BLaER1 treated with 17β-estradiol and CSF1 and Interleukin-3, amounts not matched to agents 10 nM and 100 nM (cell line): ENCODE measurements around the gene JAG1.

ENCODE experiments used
- H3K27ac ChIP-seq, 11 experiments: shearing (Covaris generic); formaldehyde crosslinking; 2 replicates each; pipeline ENCODE4 v1.8.1; 2022
- H3K27me3 ChIP-seq, 11 experiments: shearing (Covaris generic); formaldehyde crosslinking; 2 replicates each; pipeline ENCODE4 v1.8.1; 2022
- H3K36me3 ChIP-seq, 11 experiments: shearing (Covaris generic); formaldehyde crosslinking; 2 replicates each; pipeline ENCODE4 v1.8.1; 2022
- H3K4me1 ChIP-seq, 10 experiments: shearing (Covaris generic); formaldehyde crosslinking; 2 replicates each; pipeline ENCODE4 v1.8.1; 2022
- H3K4me2 ChIP-seq, 11 experiments: shearing (Covaris generic); formaldehyde crosslinking; 2 replicates each; pipeline ENCODE4 v1.8.1; 2022
- H3K4me3 ChIP-seq, 10 experiments: shearing (Covaris generic); formaldehyde crosslinking; 2 replicates each; pipeline ENCODE4 v1.8.1; 2022
- H3K9ac ChIP-seq, 11 experiments: shearing (Covaris generic); formaldehyde crosslinking; 2 replicates each; pipeline ENCODE4 v1.8.1; 2022
- H3K9me3 ChIP-seq, 11 experiments: shearing (Covaris generic); formaldehyde crosslinking; replicated peaks in 1 of 11; 2 replicates each; pipeline ENCODE4 v1.8.1; 2022
- H4K20me1 ChIP-seq, 11 experiments: shearing (Covaris generic); formaldehyde crosslinking; 2 replicates each; pipeline ENCODE4 v1.8.1; 2022
- Cebpa-rat ChIP-seq, 11 experiments: shearing (Covaris generic); IDR thresholded peaks; 2 replicates each; pipeline ENCODE4 v1.8.1; 2022

Gene JAG1

DNA sequence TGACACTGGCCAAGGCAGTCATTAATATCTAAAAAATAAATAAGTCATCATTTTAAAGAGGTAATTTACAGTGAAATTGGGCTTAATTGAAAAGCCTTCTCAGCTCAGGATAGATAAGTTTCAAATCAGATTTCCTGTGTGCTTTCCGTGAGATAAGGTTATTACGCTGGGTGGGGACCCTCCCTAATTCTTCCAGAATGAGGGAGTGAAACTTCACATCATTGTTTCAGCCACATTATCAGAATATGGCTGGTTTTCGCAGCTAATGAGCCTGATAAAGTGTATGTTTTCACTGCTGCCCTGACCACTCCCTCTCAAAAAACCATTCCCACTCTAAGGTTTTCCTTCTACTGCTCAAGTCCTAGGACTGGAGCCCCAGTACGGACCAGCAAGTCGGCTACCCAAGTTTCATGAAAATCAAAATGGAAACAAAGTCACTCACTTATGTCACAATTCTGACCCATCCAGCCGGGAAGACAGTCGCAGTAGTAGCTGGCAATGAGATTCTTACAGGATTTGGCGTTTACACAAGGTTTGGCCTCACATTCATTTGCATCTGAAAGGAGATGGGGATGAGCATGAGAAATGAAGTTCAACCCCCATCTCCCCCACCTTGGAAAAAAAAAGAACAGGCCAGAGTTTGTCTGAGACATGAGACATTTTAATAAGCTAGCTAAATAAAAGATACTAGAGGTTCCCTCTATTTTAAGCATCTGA lies 24.6 kb downstream of the JAG1 start:
- Histone ChIP-seq H3K9ac (no peak overlapping the region), H3K27me3 (peaks cover 0 to 12% (median 5%) of the 10 kb centered on the region in 11 experiments; a peak in 8 of 22 replicates), H3K4me1 (peaks cover 4 to 41% (median 33%) of the 10 kb centered on the region in 10 experiments; a peak in 19 of 20 replicates), H4K20me1 (peaks cover 0 to 45% (median 0%) of the 10 kb centered on the region in 11 experiments; a peak in 6 of 22 replicates), H3K9me3 (no peaks in the 10 kb centered on the region), H3K27ac (no peak overlapping the region), H3K4me3 (no peak overlapping the region), H3K4me2 (peak overlapping the region in 7 of 11 experiments; percentile 18 to 54 (median 45); a peak in 13 of 22 replicates), H3K36me3 (peaks cover 0 to 91% (median 35%) of the 10 kb centered on the region in 11 experiments; a peak in 13 of 22 replicates)
- no peak for TF ChIP-seq Cebpa-rat (IDR thresholded peaks at IDR 0.05)

DNA sequence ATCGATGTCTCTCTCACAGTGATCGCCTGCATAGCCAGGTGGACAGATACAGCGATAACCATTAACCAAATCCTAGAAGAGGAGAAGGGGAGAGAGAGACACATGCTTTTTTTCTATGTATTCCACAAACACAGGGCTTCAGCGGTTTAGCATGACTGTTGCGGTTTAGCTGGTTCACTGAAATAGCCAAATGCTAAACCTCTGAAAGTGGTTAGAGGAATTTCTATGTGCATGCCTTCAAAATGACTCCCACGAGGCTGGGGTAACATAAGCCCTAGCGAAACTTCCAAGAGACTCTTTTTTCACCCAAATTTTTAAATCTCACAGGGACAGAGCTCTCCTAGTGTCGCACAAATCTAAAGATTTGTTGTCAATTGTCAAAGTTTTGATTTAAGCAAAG lies 25.1 kb downstream of the JAG1 start:
- Histone ChIP-seq H3K27ac (no peak overlapping the region), H3K4me1 (peaks cover 0 to 43% (median 34%) of the 10 kb centered on the region in 10 experiments; a peak in 18 of 20 replicates), H3K4me2 (peak overlapping the region in 8 of 11 experiments; percentile 7 to 54 (median 44); a peak in 14 of 22 replicates), H3K9me3 (no peaks in the 10 kb centered on the region), H3K9ac (no peak overlapping the region), H3K27me3 (peaks cover 0 to 12% (median 5%) of the 10 kb centered on the region in 11 experiments; a peak in 8 of 22 replicates), H4K20me1 (peaks cover 0 to 47% (median 0%) of the 10 kb centered on the region in 11 experiments; a peak in 6 of 22 replicates), H3K36me3 (peaks cover 0 to 96% (median 35%) of the 10 kb centered on the region in 11 experiments; a peak in 13 of 22 replicates), H3K4me3 (no peak overlapping the region)
- no peak for TF ChIP-seq Cebpa-rat (IDR thresholded peaks at IDR 0.05)

DNA sequence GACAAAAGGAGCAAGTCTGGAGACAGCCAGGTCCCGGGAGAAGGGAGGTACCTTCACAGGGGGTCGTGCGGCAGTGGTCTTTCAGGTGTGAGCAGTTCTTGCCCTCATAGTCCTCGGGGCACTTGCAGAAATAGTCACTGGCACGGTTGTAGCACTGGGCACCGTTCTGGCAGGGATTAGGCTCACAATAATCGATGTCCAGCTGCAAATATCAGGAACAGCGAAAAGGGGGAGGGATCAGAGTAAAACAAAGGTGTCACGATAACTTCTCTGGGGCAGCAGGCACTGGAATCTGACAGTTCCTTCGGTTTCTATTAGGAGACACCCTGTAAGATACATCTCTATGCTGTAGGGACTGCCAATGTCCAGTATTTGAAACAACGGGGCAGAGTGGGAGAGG lies 25.9 kb downstream of the JAG1 start:
- Histone ChIP-seq H3K27me3 (peaks cover 0 to 12% (median 5%) of the 10 kb centered on the region in 11 experiments; a peak in 8 of 22 replicates), H3K27ac (no peak overlapping the region), H3K4me2 (peak overlapping the region in 4 of 11 experiments; percentile 24 to 54 (median 51); a peak in 8 of 22 replicates), H4K20me1 (peaks cover 0 to 50% (median 0%) of the 10 kb centered on the region in 11 experiments; a peak in 6 of 22 replicates), H3K4me1 (peaks cover 0 to 48% (median 40%) of the 10 kb centered on the region in 10 experiments; a peak in 16 of 20 replicates), H3K36me3 (peaks cover 0 to 98% (median 35%) of the 10 kb centered on the region in 11 experiments; a peak in 14 of 22 replicates), H3K9ac (no peak overlapping the region), H3K9me3 (no peaks in the 10 kb centered on the region), H3K4me3 (no peak overlapping the region)
- no peak for TF ChIP-seq Cebpa-rat (IDR thresholded peaks at IDR 0.05)

DNA sequence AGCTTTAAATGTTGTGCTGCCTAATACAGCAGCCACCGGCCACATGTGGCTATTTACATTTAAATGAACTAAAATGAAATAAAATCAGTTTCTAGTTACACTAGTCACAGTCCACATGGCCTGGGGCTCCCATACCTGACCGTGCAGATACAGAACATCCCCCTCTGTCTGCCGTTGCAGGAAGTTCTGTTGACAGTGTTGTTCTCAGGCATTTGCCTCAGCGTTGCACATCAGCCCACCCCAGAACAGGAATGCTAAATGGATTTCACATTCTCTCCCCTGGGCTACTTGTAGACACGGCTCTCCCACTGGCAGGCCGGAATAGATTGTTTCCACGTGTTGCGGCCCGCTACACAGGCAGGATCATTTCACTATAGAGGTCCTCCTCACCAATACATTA lies 26.3 kb downstream of the JAG1 start:
- H4K20me1 ChIP-seq, result peaks cover 0 to 45% (median 0%) of the 10 kb centered on the region in 11 experiments; a peak in 6 of 22 replicates
- H3K36me3 ChIP-seq, result peaks cover 0 to 98% (median 35%) of the 10 kb centered on the region in 11 experiments; a peak in 14 of 22 replicates
- H3K9ac ChIP-seq, result no peak overlapping the region
- H3K4me3 ChIP-seq, result no peak overlapping the region
- no peaks in the 10 kb centered on the region for H3K9me3 ChIP-seq
- peaks cover 0 to 12% (median 5%) of the 10 kb centered on the region in 11 experiments; a peak in 8 of 22 replicates for H3K27me3 ChIP-seq
- 0 out of 22 replicates have a peak overlapping the region, but pooled peaks of 1 of the 11 experiments have one; percentile 54 for H3K4me2 ChIP-seq
- TF ChIP-seq Cebpa-rat (IDR thresholded peaks at IDR 0.05), result no peak
- no peak overlapping the region for H3K27ac ChIP-seq
- peaks cover 0 to 53% (median 44%) of the 10 kb centered on the region in 10 experiments; a peak in 16 of 20 replicates for H3K4me1 ChIP-seq

DNA sequence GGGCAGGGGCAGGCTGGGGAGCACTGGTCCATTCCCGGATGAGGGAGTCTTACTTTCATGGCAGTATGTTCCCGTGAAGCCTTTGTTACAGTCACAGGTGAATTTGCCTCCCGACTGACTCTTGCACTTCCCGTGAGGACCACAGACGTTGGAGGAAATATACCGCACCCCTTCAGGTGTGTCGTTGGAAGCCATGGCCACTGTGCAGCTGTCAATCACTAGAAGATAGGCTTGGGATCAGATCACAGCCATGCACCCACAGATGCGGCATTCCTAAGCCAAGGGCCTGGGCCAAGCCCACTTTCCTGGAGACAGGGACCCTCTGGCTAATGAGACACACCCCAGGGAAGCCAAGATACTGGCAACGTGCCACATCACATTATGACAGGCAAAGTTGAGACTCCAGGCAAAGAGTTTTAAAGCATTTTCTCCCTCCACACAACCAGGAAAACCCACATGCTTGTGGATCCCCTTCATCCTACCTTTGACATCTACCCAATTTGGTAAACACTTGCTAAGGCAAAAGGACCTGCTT lies 26.8 kb downstream of the JAG1 start:
- peaks cover 0 to 12% (median 5%) of the 10 kb centered on the region in 11 experiments; a peak in 8 of 22 replicates for H3K27me3 ChIP-seq
- H4K20me1 ChIP-seq, result peaks cover 0 to 41% (median 0%) of the 10 kb centered on the region in 11 experiments; a peak in 6 of 22 replicates
- no peaks in the 10 kb centered on the region for H3K9me3 ChIP-seq
- H3K4me3 ChIP-seq, result no peak overlapping the region
- no peak overlapping the region for H3K9ac ChIP-seq
- TF ChIP-seq Cebpa-rat (IDR thresholded peaks at IDR 0.05), result no peak
- H3K36me3 ChIP-seq, result peaks cover 0 to 98% (median 41%) of the 10 kb centered on the region in 11 experiments; a peak in 17 of 22 replicates
- no peak overlapping the region for H3K27ac ChIP-seq
- H3K4me2 ChIP-seq, result no peak overlapping the region
- peaks cover 0 to 56% (median 44%) of the 10 kb centered on the region in 10 experiments; a peak in 16 of 20 replicates for H3K4me1 ChIP-seq

DNA sequence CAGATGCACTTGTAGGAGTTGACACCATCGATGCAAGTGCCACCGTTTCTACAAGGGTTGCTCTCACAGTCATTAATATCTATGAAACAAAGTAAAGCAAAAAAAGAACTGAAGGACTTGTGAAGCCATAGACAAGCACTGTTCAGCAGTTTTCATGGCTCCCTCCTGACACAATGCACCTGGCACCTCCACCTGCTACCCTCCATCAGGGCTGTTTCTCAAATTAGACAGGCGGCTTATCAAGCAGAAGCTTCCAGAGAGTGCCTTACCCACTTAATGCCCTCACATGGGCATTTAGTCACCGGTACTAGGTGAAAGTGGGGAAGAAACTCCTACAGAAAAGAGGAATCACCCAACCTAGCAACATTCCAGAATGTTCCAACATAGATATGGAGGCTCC lies 27.8 kb downstream of the JAG1 start:
- Histone ChIP-seq H3K4me1 (peaks cover 0 to 49% (median 38%) of the 10 kb centered on the region in 10 experiments; a peak in 16 of 20 replicates), H3K36me3 (peaks cover 0 to 98% (median 48%) of the 10 kb centered on the region in 11 experiments; a peak in 20 of 22 replicates), H3K27ac (no peak overlapping the region)

DNA sequence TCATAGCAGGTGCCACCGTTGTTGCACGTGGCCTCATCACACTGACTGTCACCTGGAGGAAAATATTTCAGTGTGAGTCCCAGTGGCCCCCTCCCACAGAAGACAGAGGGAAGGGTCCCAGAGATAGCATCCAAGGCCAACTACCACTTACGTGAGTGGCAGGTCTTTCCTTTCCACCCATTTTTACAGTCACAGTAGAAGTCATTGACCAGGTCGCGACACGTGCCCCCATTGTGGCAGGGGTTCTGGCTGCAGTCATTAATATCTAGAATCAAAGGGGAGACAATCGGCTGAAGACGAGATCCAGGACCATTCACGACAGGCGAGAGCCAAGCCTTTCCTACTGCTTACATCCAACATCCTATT lies 28.6 kb downstream of the JAG1 start:
- Histone ChIP-seq H3K9ac (no peak overlapping the region), H3K4me2 (no peak overlapping the region), H3K27ac (no peak overlapping the region), H3K4me3 (no peak overlapping the region), H4K20me1 (peaks cover 0 to 32% (median 0%) of the 10 kb centered on the region in 11 experiments; a peak in 4 of 22 replicates), H3K27me3 (peaks cover 0 to 12% (median 5%) of the 10 kb centered on the region in 11 experiments; a peak in 8 of 22 replicates), H3K36me3 (peaks cover 0 to 98% (median 51%) of the 10 kb centered on the region in 11 experiments; a peak in 20 of 22 replicates), H3K4me1 (peaks cover 0 to 45% (median 37%) of the 10 kb centered on the region in 10 experiments; a peak in 16 of 20 replicates), H3K9me3 (no peaks in the 10 kb centered on the region)
- TF ChIP-seq Cebpa-rat (IDR thresholded peaks at IDR 0.05), result no peak

More for the DNA sequence above, 27.8 kb downstream of the JAG1 start:
- Histone ChIP-seq H3K4me2 (no peak overlapping the region), H3K9me3 (no peaks in the 10 kb centered on the region), H4K20me1 (peaks cover 0 to 33% (median 0%) of the 10 kb centered on the region in 11 experiments; a peak in 5 of 22 replicates), H3K9ac (no peak overlapping the region), H3K27me3 (peaks cover 0 to 12% (median 5%) of the 10 kb centered on the region in 11 experiments; a peak in 8 of 22 replicates), H3K4me3 (no peak overlapping the region)
- no peak for TF ChIP-seq Cebpa-rat (IDR thresholded peaks at IDR 0.05)

DNA sequence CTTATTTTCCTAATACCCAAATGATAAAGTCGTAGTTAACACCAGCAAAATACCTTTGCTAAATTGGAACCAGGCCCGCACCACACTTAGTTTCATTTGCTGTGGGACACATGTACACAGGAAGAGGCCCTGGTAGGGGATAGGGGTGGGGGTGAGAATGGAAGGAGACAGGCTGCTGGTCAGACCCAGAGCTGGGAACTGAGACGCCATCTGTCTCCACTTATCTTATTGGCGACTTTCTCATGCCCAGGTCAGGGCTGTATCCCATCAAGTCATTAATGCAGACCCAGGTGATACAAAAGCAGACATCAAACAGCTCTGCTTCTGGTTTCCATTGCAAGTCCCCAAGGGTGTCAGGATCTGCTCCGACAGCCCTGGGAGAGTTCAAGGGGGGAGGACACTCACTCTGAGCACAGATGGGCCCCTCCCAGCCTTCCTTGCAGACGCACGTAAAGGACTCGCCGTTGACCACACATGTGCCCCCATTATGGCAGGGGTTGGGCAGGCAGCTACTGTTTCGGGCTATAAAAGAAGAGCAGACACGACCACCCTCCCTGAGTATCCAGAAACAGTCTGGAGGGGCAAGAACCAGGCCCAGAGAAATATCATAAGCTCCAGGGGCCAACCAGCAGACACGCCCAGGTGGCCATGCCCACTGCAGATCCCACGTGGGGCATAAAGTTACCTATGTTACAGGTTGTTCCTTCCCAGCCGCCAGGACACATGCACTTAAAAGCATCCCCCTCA lies 29.2 kb downstream of the JAG1 start:
- peaks cover 0 to 98% (median 56%) of the 10 kb centered on the region in 11 experiments; a peak in 20 of 22 replicates for H3K36me3 ChIP-seq
- H3K4me3 ChIP-seq, result no peak overlapping the region
- peaks cover 0 to 12% (median 5%) of the 10 kb centered on the region in 11 experiments; a peak in 8 of 22 replicates for H3K27me3 ChIP-seq
- H3K27ac ChIP-seq, result no peak overlapping the region
- no peaks in the 10 kb centered on the region for H3K9me3 ChIP-seq
- peaks cover 0 to 37% (median 0%) of the 10 kb centered on the region in 11 experiments; a peak in 4 of 22 replicates for H4K20me1 ChIP-seq
- H3K4me1 ChIP-seq, result peaks cover 0 to 45% (median 37%) of the 10 kb centered on the region in 10 experiments; a peak in 16 of 20 replicates
- H3K9ac ChIP-seq, result no peak overlapping the region
- TF ChIP-seq Cebpa-rat (IDR thresholded peaks at IDR 0.05), result no peak
- peak overlapping the region in 8 of 11 experiments; percentile 9 to 66 (median 59); a peak in 13 of 22 replicates for H3K4me2 ChIP-seq
